ENCODE data around the gene PKD2L1. TPM values are rescaled to one million over a fixed set of nuclear protein-coding genes. Genes with fewer than 3 reads are reported as not detected.

The PKD2L1 gene
- total and polyA plus RNA-seq, 9 of the 15 experiments (the other 6 are each of a cell fraction or from before 2014, with no cell fraction given) = not detected

DNA sequence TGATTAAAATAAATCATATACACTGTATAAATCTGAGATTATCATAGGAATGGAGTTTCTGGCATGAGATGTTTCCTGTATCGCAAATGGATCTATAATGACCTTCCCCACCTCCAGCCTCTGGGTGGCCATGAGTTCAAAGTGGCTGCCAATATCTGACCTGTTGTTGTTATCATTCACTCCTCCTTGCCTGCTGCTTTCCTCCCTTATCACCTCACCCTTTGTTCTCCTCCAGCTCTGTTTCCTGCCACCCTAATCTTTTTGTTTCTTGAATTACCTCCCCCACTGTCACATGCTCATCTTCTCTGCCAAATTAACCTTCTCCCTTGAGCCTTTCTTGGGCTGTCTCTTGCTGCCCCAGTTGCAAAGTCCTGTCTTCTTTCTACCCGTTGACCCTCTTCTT lies 29.0 kb upstream of the PKD2L1 start (continued):
- TF ChIP-seq BMI1 (IDR thresholded peaks at IDR 0.05; ENCODE audit: low read length) (no peak), RBM34 (IDR thresholded peaks at IDR 0.05; ENCODE audit: borderline replicate concordance, insufficient read depth, low read length) (no peak), CXXC5 (CRISPR knock-in tag; IDR thresholded peaks at IDR 0.05) (no peak), FOXA3 (CRISPR knock-in tag; conservative IDR thresholded peaks at IDR 0.05 in 1 of 2, IDR thresholded peaks at IDR 0.05 in 1 of 2) (no peak), ZSCAN29 (IDR thresholded peaks at IDR 0.05) (no peak), KDM1A (IDR thresholded peaks at IDR 0.05) (peak; percentile 92 to 94), ZKSCAN3 (CRISPR knock-in tag; IDR thresholded peaks at IDR 0.05) (no peak), POLR2H (tag; IDR thresholded peaks at IDR 0.05; ENCODE audit: low read depth) (peak; percentile 32; the same call in 1 of the 2 replicates), CCNT2 (IDR thresholded peaks at IDR 0.05; ENCODE audit: borderline replicate concordance, extremely low read depth, insufficient read length, low read depth, low read length) (peak; percentile 74), CBFA2T3 (IDR thresholded peaks at IDR 0.05) (peak; percentile 98), OTX1 (CRISPR knock-in tag; IDR thresholded peaks at IDR 0.05) (peak; percentile 65; the same call in 1 of the 2 replicates), PML (IDR thresholded peaks at IDR 0.05; ENCODE audit: low read length) (peak; percentile 42; the same call in 1 of the 2 replicates), CBX2 (IDR thresholded peaks at IDR 0.05; ENCODE audit: insufficient read depth, low read length, poor library complexity, severe bottlenecking) (no peak), ZNF583 (CRISPR knock-in tag; IDR thresholded peaks at IDR 0.05) (no peak), CEBPZ (IDR thresholded peaks at IDR 0.05; ENCODE audit: borderline replicate concordance, low read depth, low read length) (no peak), DMBX1 (CRISPR knock-in tag; IDR thresholded peaks at IDR 0.05; ENCODE audit: borderline replicate concordance) (peak; percentile 20; the same call in 1 of the 2 replicates), XRCC5 (IDR thresholded peaks at IDR 0.05; ENCODE audit: low read depth, low read length) (no peak), FIP1L1 (IDR thresholded peaks at IDR 0.05; ENCODE audit: low read depth, low read length, poor library complexity, severe bottlenecking) (no peak), ZNF696 (CRISPR knock-in tag; conservative IDR thresholded peaks at IDR 0.05) (no peak), MEF2D (tag; conservative IDR thresholded peaks at IDR 0.05; ENCODE audit: low read depth) (peak; percentile 83; the same call in 1 of the 2 replicates)
- TF ChIP-seq, protein P1, sequence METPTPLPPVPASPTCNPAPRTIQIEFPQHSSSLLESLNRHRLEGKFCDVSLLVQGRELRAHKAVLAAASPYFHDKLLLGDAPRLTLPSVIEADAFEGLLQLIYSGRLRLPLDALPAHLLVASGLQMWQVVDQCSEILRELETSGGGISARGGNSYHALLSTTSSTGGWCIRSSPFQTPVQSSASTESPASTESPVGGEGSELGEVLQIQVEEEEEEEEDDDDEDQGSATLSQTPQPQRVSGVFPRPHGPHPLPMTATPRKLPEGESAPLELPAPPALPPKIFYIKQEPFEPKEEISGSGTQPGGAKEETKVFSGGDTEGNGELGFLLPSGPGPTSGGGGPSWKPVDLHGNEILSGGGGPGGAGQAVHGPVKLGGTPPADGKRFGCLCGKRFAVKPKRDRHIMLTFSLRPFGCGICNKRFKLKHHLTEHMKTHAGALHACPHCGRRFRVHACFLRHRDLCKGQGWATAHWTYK (CRISPR knock-in tag; IDR thresholded peaks at IDR 0.05) = 0 out of 2 replicates have a peak, but pooled peaks have one; percentile 30
- TF ChIP-seq, protein P2, sequence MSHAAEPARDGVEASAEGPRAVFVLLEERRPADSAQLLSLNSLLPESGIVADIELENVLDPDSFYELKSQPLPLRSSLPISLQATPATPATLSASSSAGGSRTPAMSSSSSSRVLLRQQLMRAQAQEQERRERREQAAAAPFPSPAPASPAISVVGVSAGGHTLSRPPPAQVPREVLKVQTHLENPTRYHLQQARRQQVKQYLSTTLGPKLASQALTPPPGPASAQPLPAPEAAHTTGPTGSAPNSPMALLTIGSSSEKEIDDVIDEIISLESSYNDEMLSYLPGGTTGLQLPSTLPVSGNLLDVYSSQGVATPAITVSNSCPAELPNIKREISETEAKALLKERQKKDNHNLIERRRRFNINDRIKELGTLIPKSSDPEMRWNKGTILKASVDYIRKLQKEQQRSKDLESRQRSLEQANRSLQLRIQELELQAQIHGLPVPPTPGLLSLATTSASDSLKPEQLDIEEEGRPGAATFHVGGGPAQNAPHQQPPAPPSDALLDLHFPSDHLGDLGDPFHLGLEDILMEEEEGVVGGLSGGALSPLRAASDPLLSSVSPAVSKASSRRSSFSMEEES (CRISPR knock-in tag; IDR thresholded peaks at IDR 0.05) = no peak
- TF ChIP-seq, protein P3, sequence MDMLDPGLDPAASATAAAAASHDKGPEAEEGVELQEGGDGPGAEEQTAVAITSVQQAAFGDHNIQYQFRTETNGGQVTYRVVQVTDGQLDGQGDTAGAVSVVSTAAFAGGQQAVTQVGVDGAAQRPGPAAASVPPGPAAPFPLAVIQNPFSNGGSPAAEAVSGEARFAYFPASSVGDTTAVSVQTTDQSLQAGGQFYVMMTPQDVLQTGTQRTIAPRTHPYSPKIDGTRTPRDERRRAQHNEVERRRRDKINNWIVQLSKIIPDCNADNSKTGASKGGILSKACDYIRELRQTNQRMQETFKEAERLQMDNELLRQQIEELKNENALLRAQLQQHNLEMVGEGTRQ (CRISPR knock-in tag; IDR thresholded peaks at IDR 0.05) = peak; percentile 54
